SK-N-SH (cell line): ENCODE results near the gene ZSCAN10. TPM values are rescaled to one million over a fixed set of nuclear protein-coding genes. Genes with fewer than 3 reads are reported as not detected.

ENCODE experiments used
- CTCF ChIA-PET: fragments of 300-600, 350-600 bp; formaldehyde crosslinking; extraction: SDS; loops from one replicate; lab custom pipeline; 2021; lab: Yijun Ruan, JAX
- POLR2A ChIA-PET: fragments of 350-600 bp; sonication (Branson Sonifier 250); formaldehyde crosslinking; extraction: SDS; loops from one replicate; lab custom pipeline; 2020; ENCODE audit warnings: antibody characterized with exemption, inconsistent platforms; lab: Yijun Ruan, JAX
- DNase-seq: peaks from one replicate; pipeline ENCODE4 v3.0.0; 2012
- H2AFZ ChIP-seq: fragments of 200-600 bp; sonication (generic); 2 replicates; pipeline ENCODE4 v1.8.1; 2016; ENCODE audit warnings: antibody characterized with exemption, mild to moderate bottlenecking, low read depth
- H3F3A ChIP-seq: fragments of 200-600 bp; sonication (generic); replicated peaks from 2 replicates; pipeline ENCODE3; 2016; ENCODE audit warnings: antibody characterized with exemption, mild to moderate bottlenecking; ENCODE audit not compliant: insufficient read depth
- H3K27ac ChIP-seq, 2 experiments: fragments of 200-500 bp in 1 of 2; fragments of 200-600 bp in 1 of 2; sonication (Bioruptor generic) in 1 of 2; sonication (generic), shearing (Covaris generic) in 1 of 2; 2 replicates each; pipeline versions ENCODE4 v1.5.1 to v1.6.1; 2014 to 2016; ENCODE audit warnings: low read depth in 2 of 2, inconsistent platforms in 1 of 2, low read length in 1 of 2, mild to moderate bottlenecking in 1 of 2, mixed read lengths in 1 of 2
- H3K27me3 ChIP-seq: fragments of 200-600 bp; sonication (generic), shearing (Covaris generic); 2 replicates; pipeline ENCODE4 v1.6.1; 2016; ENCODE audit warnings: mixed run types; ENCODE audit not compliant: insufficient read depth
- H3K36me3 ChIP-seq, 2 experiments: fragments of 200-500 bp in 1 of 2; fragments of 200-600 bp in 1 of 2; sonication (Bioruptor generic) in 1 of 2; sonication (generic) in 1 of 2; replicated peaks in 1 of 2; 2 replicates each; pipeline versions ENCODE3 to v1.5.1; 2014 to 2016; ENCODE audit warnings: low read length in 1 of 2, mild to moderate bottlenecking in 1 of 2; ENCODE audit not compliant: insufficient read depth in 2 of 2, control insufficient read depth in 1 of 2
- H3K4me1 ChIP-seq, 2 experiments: fragments of 200-500 bp in 1 of 2; fragments of 200-600 bp in 1 of 2; sonication (Bioruptor generic) in 1 of 2; sonication (generic), shearing (Covaris generic) in 1 of 2; 2 replicates each; pipeline versions ENCODE4 v1.5.1 to v1.6.1; 2014 to 2016; ENCODE audit warnings: low read depth in 1 of 2, low read length in 1 of 2, mixed run types in 1 of 2; ENCODE audit not compliant: insufficient read depth in 2 of 2, control insufficient read depth in 1 of 2
- H3K4me2 ChIP-seq: fragments of 200-600 bp; sonication (generic), shearing (Covaris generic); 2 replicates; pipeline ENCODE4 v1.6.1; 2017; ENCODE audit warnings: mixed run types
- H3K4me3 ChIP-seq, 2 experiments: fragments of 200-500 bp in 1 of 2; fragments of 200-600 bp in 1 of 2; sonication (Bioruptor generic) in 1 of 2; sonication (generic), shearing (Covaris generic) in 1 of 2; 2 replicates each; pipeline versions ENCODE4 v1.5.1 to v1.8.1; 2014 to 2016; ENCODE audit warnings: low read depth in 2 of 2, inconsistent platforms in 1 of 2, low read length in 1 of 2, mild to moderate bottlenecking in 1 of 2, mixed read lengths in 1 of 2, moderate library complexity in 1 of 2
- H3K79me2 ChIP-seq: fragments of 200-600 bp; sonication (generic); 2 replicates; pipeline ENCODE4 v1.8.1; 2017; ENCODE audit warnings: mild to moderate bottlenecking; ENCODE audit not compliant: insufficient read depth
- H3K9ac ChIP-seq: fragments of 200-600 bp; sonication (generic); 2 replicates; pipeline ENCODE4 v1.6.1; 2017; ENCODE audit warnings: mixed run types
- H3K9me2 ChIP-seq: fragments of 200-600 bp; sonication (generic); 2 replicates; pipeline ENCODE4 v1.6.1; 2017; ENCODE audit warnings: mixed run types
- H3K9me3 ChIP-seq: fragments of 200-600 bp; sonication (generic); 2 replicates; pipeline ENCODE4 v1.6.1; 2017; ENCODE audit warnings: mixed run types, mild to moderate bottlenecking, moderate library complexity
- H4K20me1 ChIP-seq: fragments of 200-600 bp; sonication (generic); 2 replicates; pipeline ENCODE4 v1.6.1; 2017; ENCODE audit warnings: mild to moderate bottlenecking, mixed run types; ENCODE audit not compliant: insufficient read depth
- CHD2 ChIP-seq: fragments of 150-350 bp; IDR thresholded peaks from 2 replicates; pipeline ENCODE4 v1.6.1; 2018; ENCODE audit warnings: low read length; ENCODE audit not compliant: partially characterized antibody
- EP300 ChIP-seq, 2 experiments: IDR thresholded peaks; 2 replicates each; pipeline versions ENCODE4 v1.4.0 to v1.6.1; 2012; ENCODE audit warnings: borderline replicate concordance in 1 of 2, low read depth in 1 of 2, low read length in 1 of 2
- EZH2phosphoT487 ChIP-seq: fragments of 200-600 bp; sonication (generic); IDR thresholded peaks from 2 replicates; pipeline ENCODE4 v1.6.1; 2017; ENCODE audit warnings: low read depth, mixed run types, mild to moderate bottlenecking, antibody characterized with exemption, moderate library complexity, borderline replicate concordance
- FOXJ3 ChIP-seq: sonication (generic); formaldehyde crosslinking; IDR thresholded peaks from 2 replicates; pipeline ENCODE4 v1.5.1; 2020; ENCODE audit warnings: mild to moderate bottlenecking, missing genetic modification reagents
- FOXM1 ChIP-seq: IDR thresholded peaks from 2 replicates; pipeline ENCODE4 v1.4.0; 2012; ENCODE audit warnings: low read depth, mild to moderate bottlenecking
- GABPA ChIP-seq: IDR thresholded peaks from 2 replicates; pipeline ENCODE4 v1.4.0; 2012; ENCODE audit warnings: low read depth, mild to moderate bottlenecking
- NFIC ChIP-seq: IDR thresholded peaks from 2 replicates; pipeline ENCODE4 v1.4.0; 2012; ENCODE audit warnings: borderline replicate concordance
- NRF1 ChIP-seq: IDR thresholded peaks from 2 replicates; pipeline ENCODE4 v1.6.1; 2012; ENCODE audit warnings: low read depth, mild to moderate bottlenecking, low read length
- POLR2AphosphoS5 ChIP-seq: IDR thresholded peaks from 2 replicates; pipeline ENCODE4 v1.6.1; 2012; ENCODE audit warnings: low read depth, low read length
- RCOR1 ChIP-seq: fragments of 150-350 bp; IDR thresholded peaks from 2 replicates; pipeline ENCODE4 v1.6.1; 2017; ENCODE audit warnings: antibody characterized with exemption, low read length
- RXRA ChIP-seq: IDR thresholded peaks from 2 replicates; pipeline ENCODE4 v1.4.0; 2012; ENCODE audit warnings: low read depth, mild to moderate bottlenecking, borderline replicate concordance
- SIN3A ChIP-seq: IDR thresholded peaks from 2 replicates; pipeline ENCODE4 v1.6.1; 2012; ENCODE audit warnings: low read depth, mild to moderate bottlenecking, low read length, moderate library complexity, borderline replicate concordance
- TEAD4 ChIP-seq: IDR thresholded peaks from 2 replicates; pipeline ENCODE4 v1.4.0; 2012; ENCODE audit warnings: mild to moderate bottlenecking, borderline replicate concordance; ENCODE audit not compliant: insufficient read depth
- WGBS: methylation state at CpG from one replicate; pipeline ENCODE4 v1.1.6; 2017; ENCODE audit warnings: low lambda C conversion rate; 5-methylcytosine and 5-hydroxymethylcytosine counted together
- polyA plus RNA-seq, 3 experiments: library from polyadenylated mRNA; depleted of rRNA; stranded (reverse); fragments of >200 nt; gene quantifications; 2 replicates each; pipeline ENCODE4 v1.2.3, GENCODE V29; 2012
- TF ChIP-seq, protein P1 (sequence below): IDR thresholded peaks from 2 replicates; pipeline ENCODE4 v1.4.0; 2012; ENCODE audit warnings: low read depth, borderline replicate concordance
- TF ChIP-seq, protein P2 (sequence below): IDR thresholded peaks from 2 replicates; pipeline ENCODE4 v1.6.1; 2012; ENCODE audit warnings: mild to moderate bottlenecking, low read depth, low read length, moderate library complexity
- TF ChIP-seq, protein P3 (sequence below): fragments of 150-350 bp; IDR thresholded peaks from 2 replicates; pipeline ENCODE4 v1.6.1; 2016; ENCODE audit warnings: mild to moderate bottlenecking, low read depth, low read length

The ZSCAN10 gene
- polyA plus RNA-seq, 1 of the 3 experiments (the other 2 are of a cell fraction) = 0.05 TPM

- Histone ChIP-seq H3K79me2 (peaks cover under 1% of the 10 kb centered on the region; the same call in 1 of the 2 replicates), H3K27ac (no peak overlapping the region), H3F3A (peaks cover under 1% of the 10 kb centered on the region), H3K4me1 (peaks cover 4 to 7% of the 10 kb centered on the region in 2 experiments; a peak in 1 of 4 replicates), H3K9me2 (no peaks in the 10 kb centered on the region), H2AFZ (no peak overlapping the region), H4K20me1 (no peaks in the 10 kb centered on the region), H3K4me3 (no peak overlapping the region), H3K9me3 (no peaks in the 10 kb centered on the region), H3K36me3 (peaks cover 0 to 34% of the 10 kb centered on the region in 2 experiments), H3K9ac (no peak overlapping the region), H3K27me3 (no peaks in the 10 kb centered on the region), H3K4me2 (no peak overlapping the region)
- no peak for DNase-seq
- ChIA-PET CTCF (interaction anchor here (1.1 to 10.8 kb wide), 3 partner anchors 9 to 60 kb away, joined by 3 to 64 read pairs (median 37); no protein-coding TSS in a partner anchor), POLR2A (interaction anchor here (1.5 kb wide), 1 partner anchor 12 kb away, joined by 3 read pairs; no protein-coding TSS in a partner anchor)
- WGBS = 97% methylated on average over 28 of the region's 33 CpGs
- no peak for TF ChIP-seq FOXJ3
- TF ChIP-seq, protein P1, sequence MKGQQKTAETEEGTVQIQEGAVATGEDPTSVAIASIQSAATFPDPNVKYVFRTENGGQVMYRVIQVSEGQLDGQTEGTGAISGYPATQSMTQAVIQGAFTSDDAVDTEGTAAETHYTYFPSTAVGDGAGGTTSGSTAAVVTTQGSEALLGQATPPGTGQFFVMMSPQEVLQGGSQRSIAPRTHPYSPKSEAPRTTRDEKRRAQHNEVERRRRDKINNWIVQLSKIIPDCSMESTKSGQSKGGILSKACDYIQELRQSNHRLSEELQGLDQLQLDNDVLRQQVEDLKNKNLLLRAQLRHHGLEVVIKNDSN = no peak
- TF ChIP-seq SIN3A = no peak
- TF ChIP-seq, protein P2, sequence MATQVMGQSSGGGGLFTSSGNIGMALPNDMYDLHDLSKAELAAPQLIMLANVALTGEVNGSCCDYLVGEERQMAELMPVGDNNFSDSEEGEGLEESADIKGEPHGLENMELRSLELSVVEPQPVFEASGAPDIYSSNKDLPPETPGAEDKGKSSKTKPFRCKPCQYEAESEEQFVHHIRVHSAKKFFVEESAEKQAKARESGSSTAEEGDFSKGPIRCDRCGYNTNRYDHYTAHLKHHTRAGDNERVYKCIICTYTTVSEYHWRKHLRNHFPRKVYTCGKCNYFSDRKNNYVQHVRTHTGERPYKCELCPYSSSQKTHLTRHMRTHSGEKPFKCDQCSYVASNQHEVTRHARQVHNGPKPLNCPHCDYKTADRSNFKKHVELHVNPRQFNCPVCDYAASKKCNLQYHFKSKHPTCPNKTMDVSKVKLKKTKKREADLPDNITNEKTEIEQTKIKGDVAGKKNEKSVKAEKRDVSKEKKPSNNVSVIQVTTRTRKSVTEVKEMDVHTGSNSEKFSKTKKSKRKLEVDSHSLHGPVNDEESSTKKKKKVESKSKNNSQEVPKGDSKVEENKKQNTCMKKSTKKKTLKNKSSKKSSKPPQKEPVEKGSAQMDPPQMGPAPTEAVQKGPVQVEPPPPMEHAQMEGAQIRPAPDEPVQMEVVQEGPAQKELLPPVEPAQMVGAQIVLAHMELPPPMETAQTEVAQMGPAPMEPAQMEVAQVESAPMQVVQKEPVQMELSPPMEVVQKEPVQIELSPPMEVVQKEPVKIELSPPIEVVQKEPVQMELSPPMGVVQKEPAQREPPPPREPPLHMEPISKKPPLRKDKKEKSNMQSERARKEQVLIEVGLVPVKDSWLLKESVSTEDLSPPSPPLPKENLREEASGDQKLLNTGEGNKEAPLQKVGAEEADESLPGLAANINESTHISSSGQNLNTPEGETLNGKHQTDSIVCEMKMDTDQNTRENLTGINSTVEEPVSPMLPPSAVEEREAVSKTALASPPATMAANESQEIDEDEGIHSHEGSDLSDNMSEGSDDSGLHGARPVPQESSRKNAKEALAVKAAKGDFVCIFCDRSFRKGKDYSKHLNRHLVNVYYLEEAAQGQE = no peak
- TF ChIP-seq EP300 (IDR thresholded peaks at IDR 0.05; ENCODE audit: borderline replicate concordance in 1 of 2, low read depth in 1 of 2, low read length in 1 of 2) = no peak
- TF ChIP-seq, protein P3, sequence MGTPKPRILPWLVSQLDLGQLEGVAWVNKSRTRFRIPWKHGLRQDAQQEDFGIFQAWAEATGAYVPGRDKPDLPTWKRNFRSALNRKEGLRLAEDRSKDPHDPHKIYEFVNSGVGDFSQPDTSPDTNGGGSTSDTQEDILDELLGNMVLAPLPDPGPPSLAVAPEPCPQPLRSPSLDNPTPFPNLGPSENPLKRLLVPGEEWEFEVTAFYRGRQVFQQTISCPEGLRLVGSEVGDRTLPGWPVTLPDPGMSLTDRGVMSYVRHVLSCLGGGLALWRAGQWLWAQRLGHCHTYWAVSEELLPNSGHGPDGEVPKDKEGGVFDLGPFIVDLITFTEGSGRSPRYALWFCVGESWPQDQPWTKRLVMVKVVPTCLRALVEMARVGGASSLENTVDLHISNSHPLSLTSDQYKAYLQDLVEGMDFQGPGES = no peak
- TF ChIP-seq NFIC = no peak
- TF ChIP-seq RCOR1 = no peak
These were observed 20.2 kb upstream of the ZSCAN10 start for GRCh38 chr16:3119286-3119685.

- Histone ChIP-seq H3K9me3 (no peaks in the 10 kb centered on the region), H3K79me2 (peaks cover 4% of the 10 kb centered on the region; the same call in 1 of the 2 replicates), H3F3A (no peaks in the 10 kb centered on the region), H2AFZ (no peak overlapping the region), H3K27me3 (no peaks in the 10 kb centered on the region), H3K27ac (no peak overlapping the region), H3K4me1 (peaks cover 4 to 11% of the 10 kb centered on the region in 2 experiments; a peak in 1 of 4 replicates), H3K9ac (no peak overlapping the region), H3K4me3 (no peak overlapping the region), H4K20me1 (no peaks in the 10 kb centered on the region), H3K9me2 (no peaks in the 10 kb centered on the region), H3K4me2 (no peak overlapping the region), H3K36me3 (peaks cover 0 to 34% of the 10 kb centered on the region in 2 experiments)
- POLR2A ChIA-PET = interaction anchor here (1.5 kb wide), 1 partner anchor 12 kb away, joined by 3 read pairs; no protein-coding TSS in a partner anchor
- 95% methylated on average over 16 of the region's 20 CpGs for WGBS
- no peak for DNase-seq
- CTCF ChIA-PET = interaction anchor here (6.7 to 10.8 kb wide), 2 partner anchors 10 to 60 kb away, joined by 37 to 64 read pairs; no protein-coding TSS in a partner anchor
- TF ChIP-seq RCOR1 (no peak), SIN3A (no peak), FOXM1 (no peak), GABPA (no peak), CHD2 (no peak), NRF1 (no peak), POLR2AphosphoS5 (no peak), RXRA (no peak), EZH2phosphoT487 (no peak), TEAD4 (no peak)
- TF ChIP-seq, protein P1 = no peak
These were observed 19.8 kb upstream of the ZSCAN10 start for GRCh38 chr16:3118846-3119245.
